Esophagus muscularis mucosa (tissue), 3 donors: ENCODE data around the gene PIERCE2.

ENCODE experiments used
- POLR2AphosphoS5 ChIP-seq, 2 donors: sonication (generic); formaldehyde crosslinking; IDR thresholded peaks; one replicate each; pipeline ENCODE4 v1.6.1; 2017; ENCODE audit warnings: antibody characterized with exemption in 2 of 2
- TF ChIP-seq, protein P1 (sequence below), 3 experiments: fragments of 200-600 bp in 2 of 3; fragments of 450-650 bp in 1 of 3; sonication (generic) in 2 of 3; IDR thresholded peaks; one replicate each; pipeline ENCODE4 v1.5.1; 2017 to 2019; ENCODE audit warnings: antibody characterized with exemption in 3 of 3, mild to moderate bottlenecking in 2 of 3, moderate library complexity in 1 of 3

DNA sequence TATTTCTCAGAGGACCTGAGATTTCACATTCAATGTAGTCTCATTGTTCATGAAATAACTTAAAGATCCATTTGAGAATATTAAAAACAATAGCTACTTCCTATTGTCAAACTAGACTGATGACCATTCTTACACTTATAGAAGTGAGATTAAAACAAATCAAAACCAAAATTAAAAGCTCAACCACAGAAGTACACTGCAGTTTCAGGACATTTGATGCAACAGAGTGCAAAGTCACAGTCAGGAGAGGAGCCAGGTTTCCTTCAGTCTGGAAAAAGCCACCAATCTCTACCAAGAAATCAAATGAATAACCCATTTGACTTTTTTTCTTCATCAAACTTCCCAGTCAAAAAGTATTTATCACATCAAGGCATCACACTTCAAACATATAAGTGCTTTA is 5.6 kb upstream of the PIERCE2 start:
- TF ChIP-seq, protein P1, sequence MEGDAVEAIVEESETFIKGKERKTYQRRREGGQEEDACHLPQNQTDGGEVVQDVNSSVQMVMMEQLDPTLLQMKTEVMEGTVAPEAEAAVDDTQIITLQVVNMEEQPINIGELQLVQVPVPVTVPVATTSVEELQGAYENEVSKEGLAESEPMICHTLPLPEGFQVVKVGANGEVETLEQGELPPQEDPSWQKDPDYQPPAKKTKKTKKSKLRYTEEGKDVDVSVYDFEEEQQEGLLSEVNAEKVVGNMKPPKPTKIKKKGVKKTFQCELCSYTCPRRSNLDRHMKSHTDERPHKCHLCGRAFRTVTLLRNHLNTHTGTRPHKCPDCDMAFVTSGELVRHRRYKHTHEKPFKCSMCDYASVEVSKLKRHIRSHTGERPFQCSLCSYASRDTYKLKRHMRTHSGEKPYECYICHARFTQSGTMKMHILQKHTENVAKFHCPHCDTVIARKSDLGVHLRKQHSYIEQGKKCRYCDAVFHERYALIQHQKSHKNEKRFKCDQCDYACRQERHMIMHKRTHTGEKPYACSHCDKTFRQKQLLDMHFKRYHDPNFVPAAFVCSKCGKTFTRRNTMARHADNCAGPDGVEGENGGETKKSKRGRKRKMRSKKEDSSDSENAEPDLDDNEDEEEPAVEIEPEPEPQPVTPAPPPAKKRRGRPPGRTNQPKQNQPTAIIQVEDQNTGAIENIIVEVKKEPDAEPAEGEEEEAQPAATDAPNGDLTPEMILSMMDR (IDR thresholded peaks at IDR 0.05): no peak
- no peak for TF ChIP-seq POLR2AphosphoS5 (IDR thresholded peaks at IDR 0.05)
